Measurements from ENCODE around the gene FTO.

DNA sequence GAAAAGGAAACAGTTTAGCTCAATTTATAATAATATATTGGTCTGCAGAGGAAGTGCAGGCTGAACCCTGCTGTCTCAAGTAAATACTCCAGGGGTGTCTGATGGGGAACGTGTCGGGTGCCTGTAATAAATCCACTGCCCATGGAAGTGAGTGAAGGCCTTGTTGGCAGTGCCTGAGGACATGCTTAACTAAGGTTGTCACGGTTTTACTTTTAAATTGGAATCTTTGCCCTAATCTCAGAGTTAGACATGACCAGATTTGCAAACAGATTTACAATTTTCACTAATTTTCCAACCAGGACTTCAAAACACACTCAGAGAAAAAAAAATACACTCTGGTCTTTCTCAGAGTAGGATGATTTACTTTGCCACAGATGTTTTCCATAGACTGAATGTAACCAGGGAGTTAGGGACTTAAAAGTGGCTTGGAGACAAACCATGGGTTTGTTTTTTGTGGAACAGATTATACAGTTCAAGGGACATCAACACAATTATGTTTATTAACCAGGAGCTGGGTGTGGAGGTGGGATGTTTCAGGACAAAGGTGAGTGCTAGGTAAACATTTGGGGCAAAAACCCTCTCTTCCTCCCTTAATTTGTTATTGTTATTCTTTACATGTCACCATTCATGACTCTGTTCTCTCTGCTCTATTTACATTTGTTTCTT is 144.5 kb downstream of the FTO start:
- TF ChIP-seq POLR2A (IDR thresholded peaks at IDR 0.05) (no peak), POLR2AphosphoS5 (IDR thresholded peaks at IDR 0.05) (no peak)
- TF ChIP-seq, protein P1, sequence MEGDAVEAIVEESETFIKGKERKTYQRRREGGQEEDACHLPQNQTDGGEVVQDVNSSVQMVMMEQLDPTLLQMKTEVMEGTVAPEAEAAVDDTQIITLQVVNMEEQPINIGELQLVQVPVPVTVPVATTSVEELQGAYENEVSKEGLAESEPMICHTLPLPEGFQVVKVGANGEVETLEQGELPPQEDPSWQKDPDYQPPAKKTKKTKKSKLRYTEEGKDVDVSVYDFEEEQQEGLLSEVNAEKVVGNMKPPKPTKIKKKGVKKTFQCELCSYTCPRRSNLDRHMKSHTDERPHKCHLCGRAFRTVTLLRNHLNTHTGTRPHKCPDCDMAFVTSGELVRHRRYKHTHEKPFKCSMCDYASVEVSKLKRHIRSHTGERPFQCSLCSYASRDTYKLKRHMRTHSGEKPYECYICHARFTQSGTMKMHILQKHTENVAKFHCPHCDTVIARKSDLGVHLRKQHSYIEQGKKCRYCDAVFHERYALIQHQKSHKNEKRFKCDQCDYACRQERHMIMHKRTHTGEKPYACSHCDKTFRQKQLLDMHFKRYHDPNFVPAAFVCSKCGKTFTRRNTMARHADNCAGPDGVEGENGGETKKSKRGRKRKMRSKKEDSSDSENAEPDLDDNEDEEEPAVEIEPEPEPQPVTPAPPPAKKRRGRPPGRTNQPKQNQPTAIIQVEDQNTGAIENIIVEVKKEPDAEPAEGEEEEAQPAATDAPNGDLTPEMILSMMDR (IDR thresholded peaks at IDR 0.05): no peak

Measured in prostate gland (tissue), 2 donors.